C4-2B (cell line): ENCODE results near the gene CRIP2.

Experiments
- ZFX ChIP-seq: fragments of 450-650 bp; IDR thresholded peaks from 2 replicates; pipeline ENCODE4 v1.6.1; 2017
- TF ChIP-seq, protein P1 (sequence below): fragments of 450-650 bp; conservative IDR thresholded peaks from 2 replicates; pipeline ENCODE4 v1.5.1; 2017; ENCODE audit warnings: mild to moderate bottlenecking

DNA sequence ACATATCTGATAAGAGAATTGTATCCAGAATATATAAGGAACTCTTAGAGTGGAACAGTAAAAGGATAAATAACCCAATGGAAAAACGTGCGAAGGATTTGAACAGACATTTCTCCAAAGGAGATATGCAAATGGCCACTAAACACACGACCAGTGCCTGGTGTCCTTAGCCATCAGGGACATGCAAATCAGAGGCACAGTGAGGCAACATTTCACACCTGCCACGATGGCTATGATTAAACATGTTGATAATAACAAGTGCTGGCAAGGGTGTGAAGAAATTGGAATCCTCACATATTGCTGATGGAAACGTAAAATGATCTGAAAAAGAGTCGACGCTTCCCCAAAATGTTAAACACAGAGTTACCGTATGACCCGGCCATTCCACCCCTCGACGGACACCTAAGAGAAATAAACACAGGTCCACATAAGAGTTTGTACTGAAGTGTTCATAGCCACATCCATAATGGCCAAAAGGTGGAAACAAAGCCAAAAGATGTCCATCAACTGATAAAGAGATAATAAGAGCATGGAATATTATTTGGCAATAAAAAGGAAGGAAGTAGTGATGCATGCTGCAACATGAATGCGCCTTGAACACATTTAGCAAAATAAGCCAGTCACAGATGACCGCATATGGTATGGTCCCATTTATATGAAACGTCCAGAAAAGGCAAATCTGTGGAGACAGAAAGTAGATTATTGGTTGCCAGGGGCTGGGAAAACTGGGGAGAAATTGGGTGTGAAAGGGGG is 45.5 kb downstream of the CRIP2 start:
- TF ChIP-seq, protein P1, sequence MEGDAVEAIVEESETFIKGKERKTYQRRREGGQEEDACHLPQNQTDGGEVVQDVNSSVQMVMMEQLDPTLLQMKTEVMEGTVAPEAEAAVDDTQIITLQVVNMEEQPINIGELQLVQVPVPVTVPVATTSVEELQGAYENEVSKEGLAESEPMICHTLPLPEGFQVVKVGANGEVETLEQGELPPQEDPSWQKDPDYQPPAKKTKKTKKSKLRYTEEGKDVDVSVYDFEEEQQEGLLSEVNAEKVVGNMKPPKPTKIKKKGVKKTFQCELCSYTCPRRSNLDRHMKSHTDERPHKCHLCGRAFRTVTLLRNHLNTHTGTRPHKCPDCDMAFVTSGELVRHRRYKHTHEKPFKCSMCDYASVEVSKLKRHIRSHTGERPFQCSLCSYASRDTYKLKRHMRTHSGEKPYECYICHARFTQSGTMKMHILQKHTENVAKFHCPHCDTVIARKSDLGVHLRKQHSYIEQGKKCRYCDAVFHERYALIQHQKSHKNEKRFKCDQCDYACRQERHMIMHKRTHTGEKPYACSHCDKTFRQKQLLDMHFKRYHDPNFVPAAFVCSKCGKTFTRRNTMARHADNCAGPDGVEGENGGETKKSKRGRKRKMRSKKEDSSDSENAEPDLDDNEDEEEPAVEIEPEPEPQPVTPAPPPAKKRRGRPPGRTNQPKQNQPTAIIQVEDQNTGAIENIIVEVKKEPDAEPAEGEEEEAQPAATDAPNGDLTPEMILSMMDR: no peak
- no peak for TF ChIP-seq ZFX
